GM12878 (cell line): ENCODE results near the gene TMSB15B.

Source experiments
- ATF7 ChIP-seq: fragments of 450-650 bp; IDR thresholded peaks from 2 replicates; pipeline ENCODE4 v1.6.1; 2016; ENCODE audit warnings: low read depth, mild to moderate bottlenecking
- BCL11A ChIP-seq: IDR thresholded peaks from 2 replicates; pipeline ENCODE4 v1.6.1; 2011; ENCODE audit warnings: low read depth, low read length
- CBX3 ChIP-seq: fragments of 200-600 bp; sonication (generic); IDR thresholded peaks from 2 replicates; pipeline ENCODE4 v1.6.1; 2016; ENCODE audit warnings: low read depth, borderline replicate concordance
- CREB1 ChIP-seq: IDR thresholded peaks from 2 replicates; pipeline ENCODE4 v1.6.1; 2012; ENCODE audit warnings: low read depth, mild to moderate bottlenecking, inconsistent platforms
- CREM ChIP-seq: IDR thresholded peaks from 2 replicates; pipeline ENCODE4 v1.6.1; 2014; ENCODE audit warnings: antibody characterized with exemption, low read depth
- EZH2 ChIP-seq: IDR thresholded peaks from 2 replicates; pipeline ENCODE4 v1.6.1; 2012; ENCODE audit warnings: low read depth, mild to moderate bottlenecking, control low read depth, inconsistent platforms, low read length, borderline replicate concordance; ENCODE audit not compliant: control insufficient read depth
- FOS ChIP-seq: IDR thresholded peaks from 3 replicates; pipeline ENCODE4 v1.6.1; 2011; ENCODE audit warnings: borderline replicate concordance; ENCODE audit not compliant: insufficient read length; ENCODE audit errors: extremely low read depth
- FOXM1 ChIP-seq: IDR thresholded peaks from 2 replicates; pipeline ENCODE4 v1.6.1; 2012; ENCODE audit warnings: low read depth, mild to moderate bottlenecking, inconsistent platforms, low read length, moderate library complexity
- GATAD2B ChIP-seq: fragments of 450-650 bp; conservative IDR thresholded peaks from 2 replicates; pipeline ENCODE4 v1.6.1; 2017; ENCODE audit warnings: low read depth, mild to moderate bottlenecking, moderate library complexity
- NR2C2 ChIP-seq: IDR thresholded peaks from 2 replicates; pipeline ENCODE4 v1.6.1; 2011; ENCODE audit warnings: borderline replicate concordance, low read depth; ENCODE audit not compliant: control insufficient read depth, insufficient read length
- RAD21 ChIP-seq: IDR thresholded peaks from 2 replicates; pipeline ENCODE4 v1.6.1; 2011; ENCODE audit warnings: mild to moderate bottlenecking, low read depth, low read length, moderate library complexity; ENCODE audit not compliant: insufficient read depth
- SMC3 ChIP-seq: IDR thresholded peaks from 2 replicates; pipeline ENCODE4 v1.6.1; 2011; ENCODE audit warnings: low read length, improper control_type of control experiment, borderline replicate concordance
- TF ChIP-seq, protein P1 (sequence below), 3 experiments: IDR thresholded peaks in 2 of 3; conservative IDR thresholded peaks in 1 of 3; 2 replicates each; pipeline ENCODE4 v1.5.1; 2011; ENCODE audit warnings: low read depth in 3 of 3, low read length in 3 of 3, mild to moderate bottlenecking in 3 of 3, control low read depth in 2 of 3, moderate library complexity in 2 of 3, inconsistent platforms in 1 of 3, mixed read lengths in 1 of 3; ENCODE audit not compliant: control insufficient read depth in 2 of 3, insufficient read depth in 1 of 3; ENCODE audit errors: extremely low read depth in 1 of 3

DNA sequence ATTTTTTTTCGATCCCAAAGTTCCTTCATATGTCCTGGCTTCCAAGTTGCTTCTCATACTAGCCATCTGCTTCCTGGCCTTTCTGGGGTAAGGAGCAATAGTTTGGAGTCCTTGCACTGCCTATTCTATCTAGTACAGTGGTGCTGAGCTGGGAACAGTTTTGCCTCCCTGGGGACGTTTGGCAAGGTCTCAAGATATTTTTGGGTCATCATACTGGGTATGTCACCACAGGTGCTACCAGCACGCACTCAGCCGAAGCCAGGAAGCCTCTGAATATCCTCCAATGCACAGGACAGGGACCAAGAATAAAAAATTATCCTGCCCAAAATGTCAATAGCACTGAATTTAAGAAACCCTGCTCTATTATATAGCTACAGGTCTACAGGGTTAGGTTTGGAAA, 35.4 kb upstream of the TMSB15B start:
- TF ChIP-seq RAD21 (no peak), CBX3 (no peak), BCL11A (no peak), FOS (no peak), ATF7 (no peak), GATAD2B (no peak), EZH2 (no peak), CREM (no peak), CREB1 (no peak), FOXM1 (no peak), NR2C2 (no peak), SMC3 (no peak)
- TF ChIP-seq, protein P1, sequence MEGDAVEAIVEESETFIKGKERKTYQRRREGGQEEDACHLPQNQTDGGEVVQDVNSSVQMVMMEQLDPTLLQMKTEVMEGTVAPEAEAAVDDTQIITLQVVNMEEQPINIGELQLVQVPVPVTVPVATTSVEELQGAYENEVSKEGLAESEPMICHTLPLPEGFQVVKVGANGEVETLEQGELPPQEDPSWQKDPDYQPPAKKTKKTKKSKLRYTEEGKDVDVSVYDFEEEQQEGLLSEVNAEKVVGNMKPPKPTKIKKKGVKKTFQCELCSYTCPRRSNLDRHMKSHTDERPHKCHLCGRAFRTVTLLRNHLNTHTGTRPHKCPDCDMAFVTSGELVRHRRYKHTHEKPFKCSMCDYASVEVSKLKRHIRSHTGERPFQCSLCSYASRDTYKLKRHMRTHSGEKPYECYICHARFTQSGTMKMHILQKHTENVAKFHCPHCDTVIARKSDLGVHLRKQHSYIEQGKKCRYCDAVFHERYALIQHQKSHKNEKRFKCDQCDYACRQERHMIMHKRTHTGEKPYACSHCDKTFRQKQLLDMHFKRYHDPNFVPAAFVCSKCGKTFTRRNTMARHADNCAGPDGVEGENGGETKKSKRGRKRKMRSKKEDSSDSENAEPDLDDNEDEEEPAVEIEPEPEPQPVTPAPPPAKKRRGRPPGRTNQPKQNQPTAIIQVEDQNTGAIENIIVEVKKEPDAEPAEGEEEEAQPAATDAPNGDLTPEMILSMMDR (IDR thresholded peaks at IDR 0.05 in 2 of 3, conservative IDR thresholded peaks at IDR 0.05 in 1 of 3; ENCODE audit: control insufficient read depth in 2 of 3, extremely low read depth in 1 of 3, insufficient read depth in 1 of 3, low read depth in 3 of 3, low read length in 3 of 3): no peak
